ENCODE measurements around the gene NUP85. TPM values are rescaled to one million over a fixed set of nuclear protein-coding genes. Genes with fewer than 3 reads are reported as not detected.

NUP85 gene
- total RNA-seq, 1 donor, result 25.6 TPM

- Histone ChIP-seq H3K9me3 (ENCODE audit: low read depth, low read length) (no peaks in the 10 kb centered on the region), H3K4me1 (ENCODE audit: insufficient read depth, low read length) (peaks cover 26% of the 10 kb centered on the region), H3K27me3 (ENCODE audit: insufficient read depth, low read length) (no peaks in the 10 kb centered on the region), H3K4me3 (ENCODE audit: low read length) (no peak overlapping the region)
Measured at GRCh38 chr17:75228305-75228704, 22.8 kb downstream of the NUP85 start.

GRCh38 chr17:75228847-75229246 lies 23.4 kb downstream of the NUP85 start:
- Histone ChIP-seq H3K9me3 (ENCODE audit: low read depth, low read length) (no peaks in the 10 kb centered on the region), H3K4me1 (ENCODE audit: insufficient read depth, low read length) (peaks cover 26% of the 10 kb centered on the region), H3K4me3 (ENCODE audit: low read length) (no peak overlapping the region), H3K27me3 (ENCODE audit: insufficient read depth, low read length) (no peaks in the 10 kb centered on the region)

GRCh38 chr17:75231071-75231470 lies 25.6 kb downstream of the NUP85 start:
- no peak overlapping the region for H3K4me3 ChIP-seq (ENCODE audit: low read length)
- no peaks in the 10 kb centered on the region for H3K27me3 ChIP-seq (ENCODE audit: insufficient read depth, low read length)
- H3K9me3 ChIP-seq (ENCODE audit: low read depth, low read length), result no peaks in the 10 kb centered on the region
- peaks cover 26% of the 10 kb centered on the region for H3K4me1 ChIP-seq (ENCODE audit: insufficient read depth, low read length)

GRCh38 chr17:75231741-75232464 lies 26.4 kb downstream of the NUP85 start:
- Histone ChIP-seq H3K9me3 (ENCODE audit: low read depth, low read length) (no peaks in the 10 kb centered on the region), H3K4me1 (ENCODE audit: insufficient read depth, low read length) (peaks cover 26% of the 10 kb centered on the region), H3K27me3 (ENCODE audit: insufficient read depth, low read length) (no peaks in the 10 kb centered on the region), H3K4me3 (ENCODE audit: low read length) (no peak overlapping the region)

GRCh38 chr17:75232786-75233185 lies 27.3 kb downstream of the NUP85 start:
- no peak overlapping the region for H3K4me3 ChIP-seq (ENCODE audit: low read length)
- H3K9me3 ChIP-seq (ENCODE audit: low read depth, low read length), result no peaks in the 10 kb centered on the region
- no peaks in the 10 kb centered on the region for H3K27me3 ChIP-seq (ENCODE audit: insufficient read depth, low read length)
- H3K4me1 ChIP-seq (ENCODE audit: insufficient read depth, low read length), result peaks cover 22% of the 10 kb centered on the region

GRCh38 chr17:75237100-75238014 lies 31.9 kb downstream of the NUP85 start:
- no peak overlapping the region for H3K4me3 ChIP-seq (ENCODE audit: low read length)
- no peaks in the 10 kb centered on the region for H3K27me3 ChIP-seq (ENCODE audit: insufficient read depth, low read length)
- peaks cover 7% of the 10 kb centered on the region for H3K4me1 ChIP-seq (ENCODE audit: insufficient read depth, low read length)
- H3K9me3 ChIP-seq (ENCODE audit: low read depth, low read length), result no peaks in the 10 kb centered on the region

GRCh38 chr17:75238020-75238580 lies 32.6 kb downstream of the NUP85 start:
- H3K4me3 ChIP-seq (ENCODE audit: low read length), result no peak overlapping the region
- H3K4me1 ChIP-seq (ENCODE audit: insufficient read depth, low read length), result peaks cover 7% of the 10 kb centered on the region
- no peaks in the 10 kb centered on the region for H3K9me3 ChIP-seq (ENCODE audit: low read depth, low read length)
- H3K27me3 ChIP-seq (ENCODE audit: insufficient read depth, low read length), result no peaks in the 10 kb centered on the region

- H3K27me3 ChIP-seq (ENCODE audit: insufficient read depth, low read length), result no peaks in the 10 kb centered on the region
- H3K4me3 ChIP-seq (ENCODE audit: low read length), result no peak overlapping the region
- H3K9me3 ChIP-seq (ENCODE audit: low read depth, low read length), result no peaks in the 10 kb centered on the region
- peaks cover 7% of the 10 kb centered on the region for H3K4me1 ChIP-seq (ENCODE audit: insufficient read depth, low read length)
Measured at GRCh38 chr17:75238684-75239191, 33.3 kb downstream of the NUP85 start.

GRCh38 chr17:75239214-75239613 lies 33.7 kb downstream of the NUP85 start:
- Histone ChIP-seq H3K9me3 (ENCODE audit: low read depth, low read length) (no peaks in the 10 kb centered on the region), H3K4me3 (ENCODE audit: low read length) (no peak overlapping the region), H3K27me3 (ENCODE audit: insufficient read depth, low read length) (no peaks in the 10 kb centered on the region), H3K4me1 (ENCODE audit: insufficient read depth, low read length) (peaks cover 11% of the 10 kb centered on the region)

- Histone ChIP-seq H3K9me3 (ENCODE audit: low read depth, low read length) (no peaks in the 10 kb centered on the region), H3K27me3 (ENCODE audit: insufficient read depth, low read length) (no peaks in the 10 kb centered on the region), H3K4me3 (ENCODE audit: low read length) (no peak overlapping the region), H3K4me1 (ENCODE audit: insufficient read depth, low read length) (peaks cover 18% of the 10 kb centered on the region)
Measured at GRCh38 chr17:75239778-75240393, 34.4 kb downstream of the NUP85 start.

GRCh38 chr17:75240394-75241142 lies 35.1 kb downstream of the NUP85 start:
- H3K9me3 ChIP-seq (ENCODE audit: low read depth, low read length), result no peaks in the 10 kb centered on the region
- H3K4me3 ChIP-seq (ENCODE audit: low read length), result no peak overlapping the region
- H3K4me1 ChIP-seq (ENCODE audit: insufficient read depth, low read length), result peaks cover 25% of the 10 kb centered on the region
- H3K27me3 ChIP-seq (ENCODE audit: insufficient read depth, low read length), result no peaks in the 10 kb centered on the region

- H3K9me3 ChIP-seq (ENCODE audit: low read depth, low read length), result no peaks in the 10 kb centered on the region
- H3K4me1 ChIP-seq (ENCODE audit: insufficient read depth, low read length), result peaks cover 27% of the 10 kb centered on the region
- no peak overlapping the region for H3K4me3 ChIP-seq (ENCODE audit: low read length)
- H3K27me3 ChIP-seq (ENCODE audit: insufficient read depth, low read length), result no peaks in the 10 kb centered on the region
Measured at GRCh38 chr17:75241143-75241430, 35.6 kb downstream of the NUP85 start.

- Histone ChIP-seq H3K4me3 (ENCODE audit: low read length) (no peak overlapping the region), H3K4me1 (ENCODE audit: insufficient read depth, low read length) (peaks cover 27% of the 10 kb centered on the region), H3K27me3 (ENCODE audit: insufficient read depth, low read length) (no peaks in the 10 kb centered on the region), H3K9me3 (ENCODE audit: low read depth, low read length) (no peaks in the 10 kb centered on the region)
Measured at GRCh38 chr17:75241502-75241901, 36.0 kb downstream of the NUP85 start.

- H3K4me3 ChIP-seq (ENCODE audit: low read length), result no peak overlapping the region
- H3K9me3 ChIP-seq (ENCODE audit: low read depth, low read length), result no peaks in the 10 kb centered on the region
- H3K4me1 ChIP-seq (ENCODE audit: insufficient read depth, low read length), result peaks cover 27% of the 10 kb centered on the region
- no peaks in the 10 kb centered on the region for H3K27me3 ChIP-seq (ENCODE audit: insufficient read depth, low read length)
Measured at GRCh38 chr17:75241996-75242460, 36.5 kb downstream of the NUP85 start.

All from mononuclear cell (primary cell).